ENCODE data around the gene KIF11.

KIF11 gene

GRCh38 chr10:92696606-92697383 lies 103.9 kb downstream of the KIF11 start:
- peaks cover 26% of the 10 kb centered on the region for H3K4me1 ChIP-seq (ENCODE audit: control insufficient read depth, low read depth, low read length)
- no peak overlapping the region for H3K27ac ChIP-seq (ENCODE audit: low read length)
- no peaks in the 10 kb centered on the region for H3K36me3 ChIP-seq (ENCODE audit: control insufficient read depth, low read depth, low read length)
- H3K27me3 ChIP-seq (ENCODE audit: control insufficient read depth, insufficient read depth, low read length), result peaks cover 100% of the 10 kb centered on the region
- H3K9me3 ChIP-seq (ENCODE audit: control insufficient read depth, low read depth, low read length), result no peaks in the 10 kb centered on the region
- H3K4me3 ChIP-seq (ENCODE audit: low read length), result no peak overlapping the region
- no peak overlapping the region for H3K9ac ChIP-seq (ENCODE audit: low read length)

- Histone ChIP-seq H3K9ac (ENCODE audit: low read length) (no peak overlapping the region), H3K27me3 (ENCODE audit: control insufficient read depth, insufficient read depth, low read length) (peaks cover 90% of the 10 kb centered on the region), H3K36me3 (ENCODE audit: control insufficient read depth, low read depth, low read length) (no peaks in the 10 kb centered on the region), H3K27ac (ENCODE audit: low read length) (no peak overlapping the region), H3K4me3 (ENCODE audit: low read length) (no peak overlapping the region), H3K9me3 (ENCODE audit: control insufficient read depth, low read depth, low read length) (no peaks in the 10 kb centered on the region), H3K4me1 (ENCODE audit: control insufficient read depth, low read depth, low read length) (peaks cover 15% of the 10 kb centered on the region)
Observed at GRCh38 chr10:92697663-92698511, 105.0 kb downstream of the KIF11 start.

- H3K27me3 ChIP-seq (ENCODE audit: control insufficient read depth, insufficient read depth, low read length), result peaks cover 77% of the 10 kb centered on the region
- H3K9me3 ChIP-seq (ENCODE audit: control insufficient read depth, low read depth, low read length), result no peaks in the 10 kb centered on the region
- H3K36me3 ChIP-seq (ENCODE audit: control insufficient read depth, low read depth, low read length), result no peaks in the 10 kb centered on the region
- peaks cover 10% of the 10 kb centered on the region for H3K4me1 ChIP-seq (ENCODE audit: control insufficient read depth, low read depth, low read length)
- H3K9ac ChIP-seq (ENCODE audit: low read length), result peak overlapping the region; percentile 31
- H3K4me3 ChIP-seq (ENCODE audit: low read length), result peak overlapping the region; percentile 72
- H3K27ac ChIP-seq (ENCODE audit: low read length), result no peak overlapping the region
Observed at GRCh38 chr10:92699193-92699517, 106.2 kb downstream of the KIF11 start.

GRCh38 chr10:92699518-92700381 lies 106.8 kb downstream of the KIF11 start:
- Histone ChIP-seq H3K27ac (ENCODE audit: low read length) (no peak overlapping the region), H3K27me3 (ENCODE audit: control insufficient read depth, insufficient read depth, low read length) (peaks cover 71% of the 10 kb centered on the region), H3K4me3 (ENCODE audit: low read length) (peak overlapping the region; percentile 72), H3K9me3 (ENCODE audit: control insufficient read depth, low read depth, low read length) (no peaks in the 10 kb centered on the region), H3K36me3 (ENCODE audit: control insufficient read depth, low read depth, low read length) (no peaks in the 10 kb centered on the region), H3K4me1 (ENCODE audit: control insufficient read depth, low read depth, low read length) (peaks cover 10% of the 10 kb centered on the region), H3K9ac (ENCODE audit: low read length) (peak overlapping the region; percentile 31)

- Histone ChIP-seq H3K4me3 (ENCODE audit: low read length) (no peak overlapping the region), H3K9ac (ENCODE audit: low read length) (no peak overlapping the region), H3K4me1 (ENCODE audit: control insufficient read depth, low read depth, low read length) (peaks cover 6% of the 10 kb centered on the region), H3K27ac (ENCODE audit: low read length) (no peak overlapping the region), H3K9me3 (ENCODE audit: control insufficient read depth, low read depth, low read length) (no peaks in the 10 kb centered on the region), H3K36me3 (ENCODE audit: control insufficient read depth, low read depth, low read length) (no peaks in the 10 kb centered on the region), H3K27me3 (ENCODE audit: control insufficient read depth, insufficient read depth, low read length) (peaks cover 44% of the 10 kb centered on the region)
Observed at GRCh38 chr10:92702301-92702916, 109.5 kb downstream of the KIF11 start.

Data from iPS-18a (cell line).